CD4-positive, alpha-beta T cell treated with Interleukin-10 for 1 hour (primary cell): Measurements from ENCODE around the gene KLRC1.
A peak's percentile ranks its signal among the peaks of the same experiment; 100 is the strongest.
"Not testable (repeated sequence)": the region's sequence is repeated elsewhere in the genome, so short reads cannot be mapped to it uniquely, and the experiment has no call there.

Experiments used
- DNase-seq: peaks from one replicate; pipeline ENCODE4 v3.0.0-alpha.2; 2020

Gene KLRC1

DNA sequence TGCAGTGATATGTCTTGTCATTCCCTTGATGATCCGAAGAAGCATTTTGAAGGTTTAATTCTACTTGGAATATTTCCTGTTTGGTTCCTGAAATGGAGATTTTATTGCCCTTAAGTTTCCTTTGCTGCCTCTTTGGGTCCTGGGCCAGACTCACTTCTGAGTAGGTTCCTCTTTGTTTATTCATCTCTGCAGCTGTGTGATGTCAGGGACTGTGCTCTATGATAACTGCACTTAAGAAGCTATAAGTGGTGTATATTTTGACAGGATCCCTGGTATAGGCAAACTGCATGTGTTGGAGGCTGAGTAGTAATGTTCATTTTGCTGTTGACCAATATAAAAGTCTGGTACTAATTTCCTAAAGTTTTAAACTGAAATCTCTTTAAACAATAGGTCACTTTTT is 43.8 kb downstream of the KLRC1 start, which contains the start of gene KLRC4:
Gene KLRC4 (minus strand): TSS at position 366 of the 400 bp plus-strand sequence. CDS start 182 bp downstream, at position 184.
- peak; percentile 45 for DNase-seq

- no peak for DNase-seq
Observed at GRCh38 chr12:10408842-10409241, 44.3 kb downstream of the KLRC1 start.

DNA sequence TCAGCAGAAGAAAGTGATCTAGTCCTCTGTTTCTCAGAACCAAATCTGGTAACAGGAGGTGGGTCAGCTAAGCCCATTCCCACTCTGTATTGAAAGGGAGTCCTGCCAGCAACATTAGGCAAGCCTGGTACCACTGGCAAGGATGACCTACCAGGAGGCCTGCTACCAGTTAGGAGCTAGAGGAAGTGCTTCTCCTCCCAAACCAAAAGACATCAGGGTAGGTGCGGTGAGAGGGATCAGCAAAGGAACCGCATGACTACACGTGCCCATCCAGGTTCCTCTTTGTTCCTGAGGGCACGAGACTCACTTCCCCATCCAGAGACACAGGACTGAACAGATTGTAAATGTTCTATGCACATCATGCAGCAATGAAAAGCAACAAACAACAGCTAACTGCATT is 46.5 kb downstream of the KLRC1 start:
- no peak for DNase-seq

GRCh38 chr12:10405294-10405693 is 47.9 kb downstream of the KLRC1 start:
- DNase-seq: no peak

DNA sequence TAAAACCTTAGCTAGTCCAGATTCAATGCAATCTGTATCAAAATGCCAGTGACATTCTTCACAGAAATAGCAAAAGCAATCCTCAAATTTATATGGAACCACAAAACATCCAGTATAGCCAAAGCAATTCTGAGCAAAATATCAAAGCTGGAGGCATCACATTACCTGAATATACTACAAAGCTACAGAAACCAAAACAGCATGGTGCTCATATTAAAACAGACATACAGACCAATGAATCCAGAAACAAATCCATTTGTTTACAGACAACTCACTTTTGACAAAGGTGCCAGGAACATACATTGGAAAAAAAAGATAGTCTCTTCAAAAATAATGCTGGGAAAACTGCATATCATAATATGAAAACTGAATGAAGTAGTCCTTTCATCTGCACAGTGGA is 48.4 kb downstream of the KLRC1 start:
- no peak for DNase-seq

DNA sequence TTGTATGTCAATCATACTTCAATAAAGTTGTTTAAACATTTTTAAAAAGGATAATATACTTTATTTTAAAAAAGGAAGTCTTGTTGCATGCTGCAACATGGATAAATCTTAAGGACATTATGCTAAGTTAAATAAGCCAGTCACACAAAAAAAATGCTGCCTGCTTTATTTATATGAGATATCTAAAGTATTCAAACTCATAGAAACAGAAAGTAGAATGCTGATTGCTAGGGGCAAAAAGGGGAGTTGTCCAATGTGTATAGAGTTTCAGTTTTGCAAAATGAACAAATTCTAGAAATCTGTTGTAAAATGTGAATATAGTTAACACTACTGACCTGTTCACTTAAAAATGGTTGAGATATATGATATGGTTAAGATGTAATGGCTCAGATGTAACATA is 52.3 kb downstream of the KLRC1 start:
- DNase-seq: no peak

DNA sequence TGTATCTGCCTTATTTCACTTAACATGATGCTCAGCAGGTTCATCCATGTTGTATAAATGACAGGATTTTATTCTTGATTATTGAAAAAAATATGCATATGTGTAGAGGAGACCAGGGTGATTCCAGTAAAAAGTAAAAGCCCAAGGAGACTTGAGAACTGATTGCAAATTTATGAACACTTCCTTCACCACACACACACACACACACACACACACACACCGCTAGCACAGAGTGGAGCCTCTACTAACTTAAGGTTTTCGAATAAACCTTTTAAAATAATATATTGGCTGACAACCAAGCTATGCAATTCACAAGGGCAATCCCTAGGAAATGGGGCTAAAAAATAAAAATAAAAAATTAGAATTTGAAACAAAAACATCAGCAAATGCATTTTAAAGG is 55.0 kb downstream of the KLRC1 start:
- no peak for DNase-seq

GRCh38 chr12:10397296-10397695 is 55.9 kb downstream of the KLRC1 start:
- peak; percentile 66 for DNase-seq

GRCh38 chr12:10396176-10396575 is 57.0 kb downstream of the KLRC1 start:
- DNase-seq: not testable (repeated sequence)
